Kidney (tissue), 14 donors: ENCODE results near the gene FBXO11. TPM values are rescaled to one million over a fixed set of nuclear protein-coding genes. Genes with fewer than 3 reads are reported as not detected.
"Not testable (repeated sequence)": the region's sequence is repeated elsewhere in the genome, so short reads cannot be mapped to it uniquely, and the experiment has no call there.

Experiments used
- DNase-seq, 5 donors: peaks; one replicate each; pipeline ENCODE4 v3.0.0-alpha.2; 2013 to 2020
- FAIRE-seq: peaks from 2 replicates; lab custom pipeline; 2012; peaks lifted over from hg19 to GRCh38; lab: Jason Lieb, UNC
- H3K27ac ChIP-seq, 2 donors: one replicate each; pipeline ENCODE4 v1.7.0; 2013; ENCODE audit warnings: low read depth in 2 of 2, low read length in 2 of 2, inconsistent platforms in 1 of 2
- H3K27me3 ChIP-seq: one replicate; pipeline ENCODE4 v1.7.1; 2013; ENCODE audit warnings: low read length, inconsistent platforms; ENCODE audit not compliant: control insufficient read depth, insufficient read depth
- H3K36me3 ChIP-seq, 3 donors: one replicate each; pipeline versions ENCODE4 v1.7.0 to v1.7.1; 2013; ENCODE audit warnings: low read length in 3 of 3, control low read depth in 1 of 3, inconsistent platforms in 1 of 3; ENCODE audit not compliant: insufficient read depth in 3 of 3, control insufficient read depth in 2 of 3
- H3K4me1 ChIP-seq, 3 donors: one replicate each; pipeline versions ENCODE4 v1.7.0 to v1.7.1; 2013; ENCODE audit warnings: low read length in 3 of 3, inconsistent platforms in 1 of 3, low read depth in 1 of 3; ENCODE audit not compliant: control insufficient read depth in 2 of 3, insufficient read depth in 2 of 3
- H3K4me3 ChIP-seq, 3 donors: one replicate each; pipeline versions ENCODE4 v1.7.0 to v1.8.1; 2013; ENCODE audit warnings: low read length in 3 of 3, control low read depth in 1 of 3, inconsistent platforms in 1 of 3
- H3K9ac ChIP-seq, 3 donors: one replicate each; pipeline versions ENCODE4 v1.7.0 to v1.7.1; 2013; ENCODE audit warnings: low read length in 3 of 3, control low read depth in 1 of 3, inconsistent platforms in 1 of 3
- H3K9me3 ChIP-seq, 3 donors: one replicate each; pipeline versions ENCODE4 v1.7.0 to v1.7.1; 2013; ENCODE audit warnings: low read length in 3 of 3, control low read depth in 1 of 3, inconsistent platforms in 1 of 3; ENCODE audit not compliant: control insufficient read depth in 2 of 3, insufficient read depth in 1 of 3
- CTCF ChIP-seq: IDR thresholded peaks from 3 replicates; pipeline ENCODE4 v1.5.1; 2012; ENCODE audit warnings: mild to moderate bottlenecking, moderate library complexity, borderline replicate concordance; ENCODE audit not compliant: insufficient read depth; ENCODE audit errors: extremely low read depth
- intact Hi-C: fragments of 100-400 bp; cut with DNase I; formaldehyde crosslinking; loops from one replicate; pipeline ENCODE4 v1.11.1; 2022
- polyA plus RNA-seq: library from polyadenylated mRNA; stranded (reverse); fragments of 350-450 nt; fragmentation: Illumina TruSeq; extraction: RNeasy Lipid Tissue Mini Kit (QIAGEN cat#74804); gene quantifications from one replicate; pipeline ENCODE4 v1.2.3, GENCODE V29; 2014; ENCODE audit warnings: low read depth, low replicate concordance; ENCODE audit not compliant: insufficient read depth
- total RNA-seq: library from RNA; stranded (reverse); fragmentation: NEBNext Ultra II Directional; extraction: Animal tissue kit (Norgen Biotek cat#: 25700); gene quantifications from one replicate; pipeline ENCODE4 v1.2.1, GENCODE V29; 2021
- donor health status: control.
- donor health status: control.
- donor health status: control.
- donor health status: control.
- donor health status: control.
- donor health status: DM: yes; HTN: yes; CAD: no.
- donor health status: Normal renal cell carcinoma (clear cell type).

FBXO11 gene
- total and polyA plus RNA-seq, 2 donors from 2014 or later: 21.9 to 68.7 TPM

- Histone ChIP-seq H3K9me3 (no peaks in the 10 kb centered on the region), H3K27ac (peak overlapping the region; percentile 88 to 92), H3K4me3 (peak overlapping the region; percentile 67 to 94 (median 87)), H3K27me3 (no peaks in the 10 kb centered on the region), H3K9ac (peak overlapping the region; percentile 47 to 91 (median 67)), H3K36me3 (no peaks in the 10 kb centered on the region), H3K4me1 (no peaks in the 10 kb centered on the region)
- no peak for TF ChIP-seq CTCF
- FAIRE-seq: peak; percentile 49
- DNase-seq: peak in 2 of 5 donors; percentile 50 to 96
- intact Hi-C loops: loop anchor here (10.0 kb wide), 1 partner anchor 52 kb away; no protein-coding TSS in a partner anchor
These were observed 912 bp upstream of the FBXO11 start for GRCh38 chr2:47907039-47907781.

- H3K9ac ChIP-seq: peak overlapping the region in 1 of 3 donors; percentile 87
- peak in 4 of 5 donors; percentile 74 to 90 (median 80) for DNase-seq
- no peaks in the 10 kb centered on the region for H3K36me3 ChIP-seq
- FAIRE-seq: no peak
- H3K4me3 ChIP-seq: peak overlapping the region; percentile 2 to 85 (median 72)
- H3K27ac ChIP-seq: peak overlapping the region; percentile 97 to 99
- no peak for TF ChIP-seq CTCF
- H3K27me3 ChIP-seq: no peaks in the 10 kb centered on the region
- no peaks in the 10 kb centered on the region for H3K9me3 ChIP-seq
- H3K4me1 ChIP-seq: no peaks in the 10 kb centered on the region
- intact Hi-C loops: loop anchor here (10.0 kb wide), 1 partner anchor 51 kb away; no protein-coding TSS in a partner anchor
These were observed 727 bp downstream of the FBXO11 start for GRCh38 chr2:47905386-47906156.

GRCh38 chr2:47903781-47904490 is 2.4 kb downstream of the FBXO11 start:
- Histone ChIP-seq H3K9ac (peak overlapping the region; percentile 43 to 89 (median 75)), H3K27me3 (no peaks in the 10 kb centered on the region), H3K9me3 (no peaks in the 10 kb centered on the region), H3K27ac (peak overlapping the region; percentile 87 to 95), H3K4me3 (peak overlapping the region; percentile 79 to 88 (median 81)), H3K4me1 (peaks cover 0 to 7% (median 6%) of the 10 kb centered on the region in 3 donors), H3K36me3 (no peaks in the 10 kb centered on the region)
- DNase-seq (no peak), FAIRE-seq (no peak)
- TF ChIP-seq CTCF: no peak
- intact Hi-C loops: loop anchor here (10.0 kb wide), 1 partner anchor 49 kb away; no protein-coding TSS in a partner anchor

- intact Hi-C loops: loop anchor here (10.0 kb wide), 1 partner anchor 47 kb away; no protein-coding TSS in a partner anchor
These were observed 4.4 kb downstream of the FBXO11 start for GRCh38 chr2:47901892-47902291.

More at GRCh38 chr2:47901892-47902291, 4.4 kb downstream of the FBXO11 start:
- DNase-seq, H3K27me3 ChIP-seq, H3K36me3 ChIP-seq, H3K9me3 ChIP-seq, H3K9ac ChIP-seq, FAIRE-seq, H3K4me3 ChIP-seq, H3K27ac ChIP-seq: not testable (repeated sequence)
- H3K4me1 ChIP-seq: peaks cover 0 to 14% (median 10%) of the 10 kb centered on the region in 3 donors
